Measurements from ENCODE around the gene RAB4B.
"Not testable (repeated sequence)": the region's sequence is repeated elsewhere in the genome, so short reads cannot be mapped to it uniquely, and the experiment has no call there.

The RAB4B gene

GRCh38 chr19:40780582-40780981 is 2.5 kb downstream of the RAB4B start:
- no peak for DNase-seq (ENCODE audit: low read depth in 2 of 2)

- no peak for DNase-seq (ENCODE audit: low read depth in 2 of 2)
Measured at GRCh38 chr19:40781140-40781539, 3.1 kb downstream of the RAB4B start.

GRCh38 chr19:40783711-40784110 is 5.7 kb downstream of the RAB4B start:
- DNase-seq (ENCODE audit: low read depth in 2 of 2), result no peak

DNA sequence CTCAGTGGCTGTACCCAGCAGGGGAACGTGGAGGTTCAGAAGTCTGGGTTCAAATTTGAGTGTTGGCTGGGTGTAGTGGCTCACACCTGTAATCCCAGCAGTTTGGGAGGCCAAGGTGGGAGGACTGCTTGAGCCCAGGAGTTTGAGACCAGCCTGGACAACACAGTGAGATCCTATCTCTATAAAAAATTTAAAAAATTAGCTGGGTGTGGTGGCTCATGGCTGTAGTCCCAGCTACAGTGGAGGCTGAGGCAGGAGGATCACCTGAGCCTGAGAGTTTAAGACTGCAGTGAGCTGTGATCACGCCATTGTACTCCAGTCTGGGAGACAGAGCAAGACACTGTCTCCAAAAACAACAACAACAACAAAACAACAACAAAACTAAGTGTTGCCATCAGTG is 6.1 kb downstream of the RAB4B start:
- DNase-seq (ENCODE audit: low read depth in 2 of 2), result not testable (repeated sequence)

- no peak for DNase-seq (ENCODE audit: low read depth in 2 of 2)
Measured at GRCh38 chr19:40785526-40785925, 7.5 kb downstream of the RAB4B start.

DNA sequence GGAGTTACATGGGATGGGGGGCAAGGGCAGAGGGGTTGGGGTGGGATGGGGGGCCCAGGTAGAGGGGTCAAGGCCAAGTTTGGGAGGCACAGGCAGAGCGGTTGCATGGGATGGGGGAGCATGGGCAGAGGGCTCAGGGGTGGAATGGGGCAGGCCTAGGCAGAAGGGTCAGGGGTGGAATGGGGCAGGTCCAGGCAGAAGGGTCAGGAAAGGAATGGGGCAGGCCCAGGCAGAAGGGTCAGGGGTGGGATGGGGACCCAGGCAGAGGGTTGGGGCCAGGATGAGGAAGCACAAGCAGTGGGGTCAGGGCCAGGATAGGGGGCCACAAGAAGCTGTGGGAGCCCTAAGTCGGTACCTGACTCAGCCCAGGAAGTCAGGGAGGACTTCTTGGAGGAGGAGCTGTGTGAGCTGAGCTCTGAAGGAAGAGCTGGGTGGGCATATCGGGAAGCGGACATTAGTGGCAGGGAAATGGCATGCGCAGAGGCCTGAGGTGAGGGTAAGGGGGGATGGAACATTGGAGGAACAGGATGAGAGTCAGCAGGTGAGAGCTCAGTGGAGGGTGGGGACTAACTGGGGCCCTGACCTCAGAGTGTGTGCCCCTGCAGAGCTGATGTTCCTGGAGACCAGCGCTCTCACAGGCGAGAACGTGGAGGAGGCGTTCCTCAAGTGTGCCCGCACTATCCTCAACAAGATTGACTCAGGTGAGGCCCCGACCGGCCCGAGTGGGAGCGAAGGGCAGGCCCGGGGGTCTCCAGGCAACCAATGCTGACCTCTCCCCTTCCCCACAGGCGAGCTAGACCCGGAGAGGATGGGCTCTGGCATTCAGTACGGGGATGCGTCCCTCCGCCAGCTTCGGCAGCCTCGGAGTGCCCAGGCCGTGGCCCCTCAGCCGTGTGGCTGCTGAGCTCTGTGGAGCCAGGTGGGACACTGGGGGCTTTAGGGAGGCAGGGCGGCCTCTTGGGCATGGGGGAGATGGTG is 8.3 kb downstream of the RAB4B start:
- DNase-seq (ENCODE audit: low read depth in 2 of 2), result no peak

GRCh38 chr19:40791349-40791748 is 13.3 kb downstream of the RAB4B start:
- DNase-seq (ENCODE audit: low read depth in 2 of 2), result no peak

- DNase-seq (ENCODE audit: low read depth in 2 of 2), result no peak
Measured at GRCh38 chr19:40791996-40792395, 13.9 kb downstream of the RAB4B start.

- no peak for DNase-seq (ENCODE audit: low read depth in 2 of 2)
Measured at GRCh38 chr19:40797166-40797962, 19.3 kb downstream of the RAB4B start.

DNA sequence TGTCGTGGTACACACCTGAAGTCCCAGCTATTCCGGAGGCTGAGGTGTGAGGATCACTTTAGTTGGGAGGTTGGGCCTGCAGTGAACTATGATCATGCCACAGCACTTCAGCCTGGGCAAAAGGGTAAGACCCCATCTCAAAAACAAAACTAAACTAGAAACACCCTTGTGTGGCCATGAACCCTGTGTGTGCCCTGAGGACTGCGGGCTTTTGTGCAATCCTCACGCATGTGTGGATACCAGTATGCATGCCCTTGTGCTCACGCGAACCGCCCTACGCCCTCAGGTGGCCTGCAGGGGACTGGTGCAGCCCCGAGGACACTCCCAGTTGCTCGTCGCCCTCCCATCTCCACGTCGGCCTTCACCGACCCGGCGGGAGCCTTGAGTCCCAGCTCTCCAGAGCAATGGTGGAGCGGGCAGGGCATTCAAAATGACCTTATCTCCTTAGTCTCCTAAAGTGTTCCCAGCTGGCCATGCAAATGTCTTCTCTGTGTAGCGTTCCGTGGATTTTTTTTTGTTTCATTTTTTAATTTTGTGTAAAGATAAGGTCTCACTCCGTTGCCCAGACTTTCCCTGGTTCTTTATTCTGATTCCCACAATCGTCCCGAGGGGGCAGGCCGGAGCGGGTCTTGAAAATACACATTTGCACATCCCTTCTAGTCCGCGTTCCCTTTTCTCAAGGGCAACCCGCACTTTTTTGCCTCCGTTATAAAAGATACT is 20.1 kb downstream of the RAB4B start:
- DNase-seq (ENCODE audit: low read depth in 2 of 2), result no peak

DNA sequence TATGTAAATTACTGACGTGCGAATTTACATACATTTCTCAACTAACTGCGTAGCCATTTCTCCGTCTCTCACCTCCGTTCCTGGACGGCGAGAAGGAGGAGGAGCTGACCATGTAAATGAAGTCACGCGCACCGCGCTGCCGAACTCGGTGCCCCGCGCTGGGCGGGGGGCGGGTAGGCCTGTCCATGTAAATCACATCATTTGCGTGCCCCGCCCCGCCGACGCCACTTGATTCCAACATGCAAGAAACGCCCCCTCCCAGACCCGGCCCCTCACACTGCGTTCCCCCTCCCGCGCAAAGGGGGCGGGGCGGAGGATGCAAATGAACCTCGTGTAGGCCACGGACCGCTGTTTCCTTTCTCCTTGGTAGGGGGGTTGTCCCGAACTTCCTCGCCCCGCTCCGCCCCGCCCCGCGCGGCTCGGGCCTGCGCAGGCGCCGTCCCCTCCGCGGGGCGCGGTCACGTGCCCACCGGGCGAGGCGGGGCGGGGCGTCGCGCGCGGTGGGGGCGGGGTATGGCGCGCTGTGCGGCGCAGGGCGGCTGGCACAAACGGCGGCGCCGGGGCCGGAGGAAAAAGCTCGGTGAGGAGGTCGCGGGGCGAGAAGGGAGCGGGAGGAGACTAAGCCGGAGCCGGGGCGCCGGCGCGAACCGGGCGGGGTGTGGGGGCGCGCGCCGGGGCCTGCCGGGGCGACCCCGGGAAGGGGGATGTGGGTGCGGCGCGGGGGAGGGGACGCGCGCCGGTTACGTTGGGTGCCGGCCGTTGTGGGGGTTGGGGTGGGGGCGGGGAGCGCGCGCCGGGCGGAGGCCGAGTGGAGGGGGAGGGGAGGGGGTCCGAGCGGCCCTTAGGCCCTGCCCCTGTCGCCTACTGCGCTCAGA is 20.9 kb downstream of the RAB4B start, which contains the start of gene EGLN2:
Gene EGLN2, plus strand, starts transcription at position 509 of the 875 bp plus-strand sequence. CDS start 1,382 bp downstream, outside the sequence.
- peak; percentile 100 for DNase-seq (ENCODE audit: low read depth in 2 of 2)

DNA sequence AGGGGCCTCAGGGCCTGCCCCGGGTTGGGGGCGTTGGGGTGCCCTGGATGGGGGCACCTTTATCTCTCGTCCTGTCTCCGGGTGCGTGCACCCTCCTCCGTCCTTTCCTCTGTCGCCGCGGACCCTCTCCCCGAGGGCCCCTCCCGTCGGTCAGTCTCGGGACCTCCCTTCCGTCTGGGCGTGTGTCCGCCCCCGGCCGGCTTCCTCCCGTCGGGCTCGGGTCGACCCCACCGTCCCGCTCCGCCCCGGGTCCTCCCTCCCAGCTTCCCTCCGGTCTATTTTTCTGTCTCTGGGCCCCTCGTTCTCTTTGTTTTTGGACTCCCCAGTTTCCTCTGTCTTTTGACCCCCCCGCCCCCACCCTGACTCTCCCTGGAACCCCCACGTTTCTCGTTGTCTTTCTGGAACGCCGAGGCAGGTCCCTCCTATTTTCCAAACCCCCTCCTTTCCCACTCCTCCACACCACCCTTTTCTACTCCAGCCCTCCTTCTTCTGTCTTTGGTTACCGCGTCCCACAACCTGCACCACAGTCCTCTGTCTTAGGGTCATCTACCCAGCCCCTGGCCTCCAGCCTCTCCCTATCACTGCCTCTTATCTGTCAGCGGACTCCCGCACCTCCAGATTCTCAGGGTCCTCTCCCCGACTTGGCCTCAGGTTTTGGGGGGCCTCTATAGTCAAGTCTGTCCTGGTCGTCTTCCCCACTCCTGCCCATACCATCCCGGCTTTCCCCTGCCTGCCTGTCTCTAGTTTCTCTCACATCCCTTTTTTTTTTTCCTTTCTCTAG is 21.7 kb downstream of the RAB4B start:
- no peak for DNase-seq (ENCODE audit: low read depth in 2 of 2)

DNA sequence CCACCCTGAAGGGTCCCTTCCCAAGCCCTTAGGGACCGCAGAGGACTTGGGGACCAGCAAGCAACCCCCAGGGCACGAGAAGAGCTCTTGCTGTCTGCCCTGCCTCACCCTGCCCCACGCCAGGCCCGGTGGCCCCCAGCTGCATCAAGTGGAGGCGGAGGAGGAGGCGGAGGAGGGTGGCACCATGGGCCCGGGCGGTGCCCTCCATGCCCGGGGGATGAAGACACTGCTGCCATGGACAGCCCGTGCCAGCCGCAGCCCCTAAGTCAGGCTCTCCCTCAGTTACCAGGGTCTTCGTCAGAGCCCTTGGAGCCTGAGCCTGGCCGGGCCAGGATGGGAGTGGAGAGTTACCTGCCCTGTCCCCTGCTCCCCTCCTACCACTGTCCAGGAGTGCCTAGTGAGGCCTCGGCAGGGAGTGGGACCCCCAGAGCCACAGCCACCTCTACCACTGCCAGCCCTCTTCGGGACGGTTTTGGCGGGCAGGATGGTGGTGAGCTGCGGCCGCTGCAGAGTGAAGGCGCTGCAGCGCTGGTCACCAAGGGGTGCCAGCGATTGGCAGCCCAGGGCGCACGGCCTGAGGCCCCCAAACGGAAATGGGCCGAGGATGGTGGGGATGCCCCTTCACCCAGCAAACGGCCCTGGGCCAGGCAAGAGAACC is 22.4 kb downstream of the RAB4B start:
- DNase-seq (ENCODE audit: low read depth in 2 of 2), result no peak

GRCh38 chr19:40800997-40801377 is 22.9 kb downstream of the RAB4B start:
- DNase-seq (ENCODE audit: low read depth in 2 of 2), result no peak

DNA sequence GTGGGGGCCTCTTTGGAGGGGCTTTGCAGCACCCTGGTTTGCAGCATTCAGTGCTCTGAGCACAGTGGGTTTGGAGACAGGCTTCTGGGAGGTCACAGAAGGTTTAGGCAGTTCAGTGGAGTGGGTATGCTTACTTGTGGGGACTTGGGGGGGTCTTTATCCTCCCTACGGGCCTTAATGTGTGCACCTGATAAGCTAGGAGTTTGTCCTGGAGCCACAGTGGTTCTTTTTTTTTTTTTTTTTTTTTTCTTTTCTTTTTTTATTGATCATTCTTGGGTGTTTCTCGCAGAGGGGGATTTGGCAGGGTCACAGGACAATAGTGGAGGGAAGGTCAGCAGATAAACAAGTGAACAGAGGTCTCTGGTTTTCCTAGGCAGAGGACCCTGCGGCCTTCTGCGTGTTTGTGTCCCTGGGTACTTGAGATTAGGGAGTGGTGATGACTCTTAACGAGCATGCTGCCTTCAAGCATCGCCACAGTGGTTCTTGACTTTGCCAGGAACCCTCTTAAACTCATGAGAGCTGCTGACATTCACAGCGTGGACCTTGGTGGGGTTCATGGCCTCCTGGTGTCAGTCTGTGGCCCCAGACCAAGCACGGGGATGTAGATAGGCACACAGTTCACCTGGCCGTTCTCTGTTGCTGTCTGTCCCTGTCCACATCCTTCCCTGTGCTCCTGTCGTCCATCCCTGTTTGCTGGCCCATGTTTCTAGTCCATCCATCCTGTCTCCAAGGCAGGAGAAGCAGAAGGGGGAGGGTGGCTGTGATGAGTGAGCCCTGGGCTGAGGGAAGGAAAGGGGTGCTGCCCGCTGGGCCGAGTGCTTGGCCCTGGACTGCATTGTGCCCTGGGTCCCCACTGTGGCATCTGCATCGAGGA is 23.6 kb downstream of the RAB4B start:
- no peak for DNase-seq (ENCODE audit: low read depth in 2 of 2)

GRCh38 chr19:40802300-40803169 is 24.5 kb downstream of the RAB4B start:
- no peak for DNase-seq (ENCODE audit: low read depth in 2 of 2)

GRCh38 chr19:40803170-40803856 is 25.3 kb downstream of the RAB4B start:
- DNase-seq (ENCODE audit: low read depth in 2 of 2), result no peak
